GM23338 (cell line): Measurements from ENCODE around the gene PAEP.

Experiments
- CREB1 ChIP-seq: fragments of 250-450 bp; sonication (Bioruptor Pico); IDR thresholded peaks from 2 replicates; pipeline ENCODE4 v1.5.0; 2020; ENCODE audit warnings: low read depth, mild to moderate bottlenecking, moderate library complexity
- CTCF ChIP-seq, 2 experiments: fragments of 200-600 bp in 1 of 2; sonication (generic) in 1 of 2; conservative IDR thresholded peaks; 2 replicates each; pipeline versions ENCODE4 v1.5.1 to v1.6.1; 2016 to 2017; ENCODE audit warnings: antibody characterized with exemption in 2 of 2, low read depth in 2 of 2, mild to moderate bottlenecking in 2 of 2, moderate library complexity in 1 of 2
- EZH2 ChIP-seq: fragments of 200-600 bp; sonication (generic); IDR thresholded peaks from one replicate; pipeline ENCODE4 v1.8.0; 2017; ENCODE audit warnings: antibody characterized with exemption, mild to moderate bottlenecking, low read depth; ENCODE audit not compliant: unreplicated experiment
- JUNB ChIP-seq: IDR thresholded peaks from one replicate; pipeline ENCODE4 v1.6.1; 2016; ENCODE audit warnings: antibody characterized with exemption; ENCODE audit not compliant: unreplicated experiment
- POLR2AphosphoS5 ChIP-seq: IDR thresholded peaks from 2 replicates; pipeline ENCODE4 v1.6.1; 2016; ENCODE audit warnings: antibody characterized with exemption, low read depth
- REST ChIP-seq: IDR thresholded peaks from one replicate; pipeline ENCODE4 v1.6.1; 2018; ENCODE audit warnings: antibody characterized with exemption; ENCODE audit not compliant: unreplicated experiment

- TF ChIP-seq CTCF (conservative IDR thresholded peaks at IDR 0.05; ENCODE audit: low read depth in 2 of 2), result no peak
- TF ChIP-seq EZH2, result no peak
- no peak for TF ChIP-seq CREB1
- no peak for TF ChIP-seq REST
- TF ChIP-seq POLR2AphosphoS5, result no peak
- TF ChIP-seq JUNB, result no peak
Observed at GRCh38 chr9:135604437-135605237, 43.1 kb downstream of the PAEP start.
